ENCODE measurements around the gene LRMDA. TPM values are rescaled to one million over a fixed set of nuclear protein-coding genes. Genes with fewer than 3 reads are reported as not detected.

Gene LRMDA
- polyA plus RNA-seq, 2 of the 4 experiments (the other 2 are of a cell fraction), result 4.6 to 5.2 TPM

GRCh38 chr10:76026905-76027304 is 595.5 kb downstream of the LRMDA start (continued):
- TF ChIP-seq REST (IDR thresholded peaks at IDR 0.05) (no peak), ZSCAN20 (CRISPR knock-in tag; IDR thresholded peaks at IDR 0.05) (no peak), MAFK (IDR thresholded peaks at IDR 0.05; ENCODE audit: partially characterized antibody) (no peak), POLR2AphosphoS2 (conservative IDR thresholded peaks at IDR 0.05; ENCODE audit: low read length) (no peak)

GRCh38 chr10:76029782-76030181 is 598.4 kb downstream of the LRMDA start:
- TF ChIP-seq ZSCAN20 (CRISPR knock-in tag; IDR thresholded peaks at IDR 0.05) (no peak), PHF8 (IDR thresholded peaks at IDR 0.05; ENCODE audit: borderline replicate concordance, low read depth) (no peak), REST (IDR thresholded peaks at IDR 0.05) (no peak), CTCF (IDR thresholded peaks at IDR 0.05) (no peak), FOSL2 (IDR thresholded peaks at IDR 0.05) (no peak), FOSL2 (CRISPR knock-in tag; IDR thresholded peaks at IDR 0.05) (no peak), HOXB13 (CRISPR knock-in tag; IDR thresholded peaks at IDR 0.05; ENCODE audit: low read depth) (no peak), BHLHE40 (IDR thresholded peaks at IDR 0.05; ENCODE audit: low read depth, low read length) (no peak), ZNF302 (CRISPR knock-in tag; IDR thresholded peaks at IDR 0.05) (no peak), HDAC2 (IDR thresholded peaks at IDR 0.05) (no peak)
- ChIA-PET CTCF (no interaction called here), POLR2A (no interaction called here)
- ATAC-seq (no peak), FAIRE-seq (no peak), DNase-seq (ENCODE audit: low read depth in 1 of 2, low spot score in 1 of 2) (no peak)
- WGBS (ENCODE audit: missing lambda C conversion rate), result 88% methylated on average over 4 of the region's 4 CpGs
- no peak overlapping the region for H3K27ac ChIP-seq
- H3K9me3 ChIP-seq, result no peaks in the 10 kb centered on the region
- no peak overlapping the region for H3K4me2 ChIP-seq
- H3K4me3 ChIP-seq, result no peak overlapping the region
- peaks cover 20% of the 10 kb centered on the region for H3K4me1 ChIP-seq

- 66% methylated on average over 2 of the region's 2 CpGs for WGBS (ENCODE audit: missing lambda C conversion rate)
- Histone ChIP-seq H3K4me3 (no peak overlapping the region), H3K4me1 (peaks cover 33% of the 10 kb centered on the region), H3K4me2 (no peak overlapping the region), H3K9me3 (no peaks in the 10 kb centered on the region), H3K27ac (peak overlapping the region in 1 of 2 experiments; percentile 75; a peak in 1 of 6 replicates)
- TF ChIP-seq BHLHE40 (IDR thresholded peaks at IDR 0.05; ENCODE audit: low read depth, low read length) (no peak), ELK1 (IDR thresholded peaks at IDR 0.05; ENCODE audit: low read depth, low read length) (no peak), ESRRA (IDR thresholded peaks at IDR 0.05; ENCODE audit: borderline replicate concordance, low read length) (no peak), POLR2A (IDR thresholded peaks at IDR 0.05; ENCODE audit: low read length) (no peak), HOXA7 (CRISPR knock-in tag; IDR thresholded peaks at IDR 0.05) (no peak), EHF (CRISPR knock-in tag; IDR thresholded peaks at IDR 0.05) (no peak), MAFK (IDR thresholded peaks at IDR 0.05; ENCODE audit: partially characterized antibody) (no peak), RNF2 (IDR thresholded peaks at IDR 0.05; ENCODE audit: borderline replicate concordance, low read depth) (no peak), MAZ (IDR thresholded peaks at IDR 0.05; ENCODE audit: borderline replicate concordance, low read depth, low read length) (no peak), USF2 (IDR thresholded peaks at IDR 0.05) (no peak), SMC3 (IDR thresholded peaks at IDR 0.05) (no peak)
- CTCF ChIA-PET, result no interaction called here
- ATAC-seq (no peak), DNase-seq (ENCODE audit: low read depth in 1 of 2, low spot score in 1 of 2) (no peak), FAIRE-seq (no peak)
- POLR2A ChIA-PET, result no interaction called here
Observed at GRCh38 chr10:76031099-76031498, 599.7 kb downstream of the LRMDA start.

Measured in A549 (cell line).